Kidney epithelial cell (primary cell): Measurements from ENCODE around the gene MAGEF1. TPM values are rescaled to one million over a fixed set of nuclear protein-coding genes. Genes with fewer than 3 reads are reported as not detected.

Experiments used
- DNase-seq: peaks from one replicate; pipeline ENCODE4 v3.0.0-alpha.2; 2010; ENCODE audit warnings: low read depth
- H3K27me3 ChIP-seq: 2 replicates; pipeline ENCODE4 v1.6.0; 2011; ENCODE audit warnings: low read length; ENCODE audit not compliant: control insufficient read depth, insufficient read depth
- H3K36me3 ChIP-seq: 2 replicates; pipeline ENCODE4 v1.5.1; 2011; ENCODE audit warnings: low read length; ENCODE audit not compliant: control insufficient read depth, insufficient read depth
- H3K4me3 ChIP-seq: 2 replicates; pipeline ENCODE4 v1.5.1; 2011; ENCODE audit warnings: low read depth, mild to moderate bottlenecking, control low read depth, low read length
- CTCF ChIP-seq: IDR thresholded peaks from 2 replicates; pipeline ENCODE4 v1.5.1; 2011; ENCODE audit warnings: mild to moderate bottlenecking, moderate library complexity, low read length, control low read depth, inconsistent platforms; ENCODE audit not compliant: insufficient read depth, poor library complexity, severe bottlenecking
- total RNA-seq: library from RNA; depleted of rRNA; stranded (reverse); fragments of >200 nt; gene quantifications from 2 replicates; pipeline ENCODE4 v1.2.3, GENCODE V29; 2015

MAGEF1 gene
- total RNA-seq, 1 donor from 2014 or later, result 48.0 TPM

- no peak for DNase-seq
Observed at GRCh38 chr3:184750349-184751083, 38.7 kb upstream of the MAGEF1 start.

GRCh38 chr3:184749168-184749744 is 37.4 kb upstream of the MAGEF1 start:
- no peaks in the 10 kb centered on the region for H3K36me3 ChIP-seq
- H3K27me3 ChIP-seq, result peaks cover 22% of the 10 kb centered on the region
- TF ChIP-seq CTCF, result no peak
- DNase-seq, result no peak
- H3K4me3 ChIP-seq, result no peak overlapping the region

More at GRCh38 chr3:184750349-184751083, 38.7 kb upstream of the MAGEF1 start:
- Histone ChIP-seq H3K36me3 (no peaks in the 10 kb centered on the region), H3K4me3 (no peak overlapping the region), H3K27me3 (peaks cover 25% of the 10 kb centered on the region)
- TF ChIP-seq CTCF, result no peak

GRCh38 chr3:184748219-184749135 is 36.6 kb upstream of the MAGEF1 start:
- DNase-seq, result no peak
- Histone ChIP-seq H3K4me3 (no peak overlapping the region), H3K27me3 (peaks cover 22% of the 10 kb centered on the region), H3K36me3 (no peaks in the 10 kb centered on the region)
- TF ChIP-seq CTCF, result peak; percentile 60

GRCh38 chr3:184746131-184747120 is 34.6 kb upstream of the MAGEF1 start:
- no peak for TF ChIP-seq CTCF
- DNase-seq, result no peak
- no peaks in the 10 kb centered on the region for H3K36me3 ChIP-seq
- no peak overlapping the region for H3K4me3 ChIP-seq
- peaks cover 18% of the 10 kb centered on the region for H3K27me3 ChIP-seq

- no peaks in the 10 kb centered on the region for H3K36me3 ChIP-seq
- H3K27me3 ChIP-seq, result peaks cover 13% of the 10 kb centered on the region
- no peak for DNase-seq
- TF ChIP-seq CTCF, result no peak
- H3K4me3 ChIP-seq, result no peak overlapping the region
Observed at GRCh38 chr3:184745526-184745925, 33.7 kb upstream of the MAGEF1 start.
